ENCODE measurements around the gene TUB.

DNA sequence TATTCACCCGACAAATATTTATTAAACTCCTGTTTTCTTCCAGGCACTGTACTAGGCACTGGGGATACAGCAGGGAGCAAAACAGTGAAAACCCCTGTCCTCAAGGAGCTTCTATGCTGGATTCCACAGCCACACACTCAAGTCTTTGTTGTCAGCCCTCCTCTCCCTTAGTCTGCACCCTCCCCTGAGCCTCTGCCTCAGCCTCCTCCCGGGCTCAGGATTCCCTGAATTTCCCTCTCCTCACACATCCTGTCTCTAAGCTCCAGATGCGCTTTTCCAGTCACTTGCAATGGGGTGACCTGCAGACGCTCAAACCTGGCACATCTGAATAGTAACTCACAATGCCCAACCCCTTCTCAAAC is 13.5 kb upstream of the TUB start:
- no peak for TF ChIP-seq EZH2 (IDR thresholded peaks at IDR 0.05; ENCODE audit: low read depth)
- TF ChIP-seq, protein P1, sequence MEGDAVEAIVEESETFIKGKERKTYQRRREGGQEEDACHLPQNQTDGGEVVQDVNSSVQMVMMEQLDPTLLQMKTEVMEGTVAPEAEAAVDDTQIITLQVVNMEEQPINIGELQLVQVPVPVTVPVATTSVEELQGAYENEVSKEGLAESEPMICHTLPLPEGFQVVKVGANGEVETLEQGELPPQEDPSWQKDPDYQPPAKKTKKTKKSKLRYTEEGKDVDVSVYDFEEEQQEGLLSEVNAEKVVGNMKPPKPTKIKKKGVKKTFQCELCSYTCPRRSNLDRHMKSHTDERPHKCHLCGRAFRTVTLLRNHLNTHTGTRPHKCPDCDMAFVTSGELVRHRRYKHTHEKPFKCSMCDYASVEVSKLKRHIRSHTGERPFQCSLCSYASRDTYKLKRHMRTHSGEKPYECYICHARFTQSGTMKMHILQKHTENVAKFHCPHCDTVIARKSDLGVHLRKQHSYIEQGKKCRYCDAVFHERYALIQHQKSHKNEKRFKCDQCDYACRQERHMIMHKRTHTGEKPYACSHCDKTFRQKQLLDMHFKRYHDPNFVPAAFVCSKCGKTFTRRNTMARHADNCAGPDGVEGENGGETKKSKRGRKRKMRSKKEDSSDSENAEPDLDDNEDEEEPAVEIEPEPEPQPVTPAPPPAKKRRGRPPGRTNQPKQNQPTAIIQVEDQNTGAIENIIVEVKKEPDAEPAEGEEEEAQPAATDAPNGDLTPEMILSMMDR (conservative IDR thresholded peaks at IDR 0.05), result no peak
